SK-N-MC (cell line): ENCODE measurements around the gene CCDC17.

Experiments used
- DNase-seq: peaks from one replicate; pipeline ENCODE4 v3.0.0-alpha.2; 2011; ENCODE audit warnings: low read depth, low spot score
- H3K27ac ChIP-seq: fragments of 200-600 bp; sonication (generic); 2 replicates; pipeline ENCODE4 v1.5.1; 2016; ENCODE audit warnings: mixed run types
- H3K36me3 ChIP-seq: fragments of 200-600 bp; sonication (generic); 2 replicates; pipeline ENCODE4 v1.6.1; 2017; ENCODE audit warnings: antibody characterized with exemption, low read length, mixed read lengths; ENCODE audit not compliant: insufficient read depth
- H3K4me3 ChIP-seq: fragments of 200-600 bp; sonication (generic); 2 replicates; pipeline ENCODE4 v1.5.1; 2016
- H3K9ac ChIP-seq: fragments of 200-600 bp; sonication (generic); 2 replicates; pipeline ENCODE4 v1.8.0; 2017; ENCODE audit warnings: mixed run types, mixed read lengths; ENCODE audit not compliant: insufficient read length
- H3K9me3 ChIP-seq: fragments of 200-600 bp; sonication (generic); 2 replicates; pipeline ENCODE4 v1.6.1; 2017; ENCODE audit warnings: low read depth, mild to moderate bottlenecking, antibody characterized with exemption, low read length, moderate library complexity, mixed read lengths
- EZH2 ChIP-seq: fragments of 200-600 bp; sonication (generic); IDR thresholded peaks from one replicate; pipeline ENCODE4 v1.6.1; 2017; ENCODE audit warnings: antibody characterized with exemption
- FOXP2 ChIP-seq: optimal IDR thresholded peaks from 2 replicates; pipeline ENCODE3; 2011; ENCODE audit warnings: mild to moderate bottlenecking, moderate library complexity; ENCODE audit not compliant: insufficient read depth; ENCODE audit errors: extremely low read length, control extremely low read depth
- POLR2AphosphoS5 ChIP-seq: IDR thresholded peaks from 2 replicates; pipeline ENCODE4 v1.6.1; 2012; ENCODE audit warnings: mild to moderate bottlenecking, low read depth, low read length, borderline replicate concordance

Gene CCDC17

DNA sequence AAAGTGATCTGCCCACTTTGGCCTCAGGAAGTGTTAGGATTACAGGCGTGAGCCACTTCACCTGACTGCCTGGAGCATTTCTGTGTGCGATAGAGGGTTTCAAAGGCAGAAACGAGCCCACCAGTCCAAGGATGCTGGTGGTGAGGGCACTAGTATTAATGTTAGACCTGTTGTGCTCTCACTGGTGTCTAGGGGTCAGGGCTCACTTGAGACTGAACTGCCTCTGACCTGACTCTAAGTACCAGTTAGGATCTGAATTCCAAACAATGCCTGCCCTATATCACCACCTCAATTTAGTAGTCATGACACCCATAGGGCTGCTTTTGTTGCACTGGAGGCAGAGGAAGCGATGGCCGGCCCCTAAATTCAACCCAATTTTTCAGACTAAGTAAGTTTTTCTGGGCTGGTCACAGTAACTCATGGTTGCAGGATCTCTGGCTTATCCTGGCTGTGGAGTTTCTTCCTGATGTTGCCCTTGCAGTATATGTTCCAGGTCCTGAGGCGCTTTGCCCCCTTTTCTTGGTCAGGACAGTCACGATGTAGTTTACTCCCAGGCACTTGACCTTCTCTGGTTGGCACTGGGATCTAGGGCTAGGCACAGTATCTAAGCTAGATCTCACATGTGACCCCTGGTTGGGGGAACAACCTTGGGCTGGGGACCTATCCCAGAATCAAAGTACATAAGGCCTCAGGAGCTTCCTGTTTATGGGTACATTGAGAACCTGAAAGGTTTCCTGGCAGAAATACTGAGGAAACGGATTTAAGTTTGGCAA lies 4.5 kb downstream of the CCDC17 start:
- Histone ChIP-seq H3K9me3 (no peaks in the 10 kb centered on the region), H3K9ac (no peak overlapping the region), H3K36me3 (peaks cover 42% of the 10 kb centered on the region), H3K27ac (peak overlapping the region; percentile 63; the same call in 1 of the 2 replicates), H3K4me3 (no peak overlapping the region)
- DNase-seq, result no peak
- TF ChIP-seq POLR2AphosphoS5, result no peak
- no peak for TF ChIP-seq FOXP2
- no peak for TF ChIP-seq EZH2

DNA sequence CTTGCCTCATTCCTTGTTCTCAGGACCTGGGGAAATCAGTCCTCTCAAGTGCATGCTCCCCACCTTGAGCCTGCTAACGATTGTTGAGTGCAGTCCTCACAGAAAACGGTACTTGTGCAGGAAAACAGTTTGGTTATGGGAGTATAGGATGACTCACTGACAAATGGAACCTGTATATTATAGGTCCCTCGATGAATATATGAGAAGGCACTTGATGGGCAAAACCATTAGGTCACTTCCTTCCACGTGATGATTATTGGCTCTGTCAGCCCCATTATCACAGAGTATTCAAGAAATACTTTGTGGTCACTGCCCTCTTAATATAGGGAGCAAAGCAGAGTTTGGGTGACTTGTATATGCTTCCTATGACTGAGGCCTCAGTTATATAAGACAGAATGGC lies 6.2 kb downstream of the CCDC17 start:
- TF ChIP-seq POLR2AphosphoS5 (0 out of 2 replicates have a peak, but pooled peaks have one; percentile 11), EZH2 (no peak)
- DNase-seq, result no peak
- H3K9me3 ChIP-seq, result no peaks in the 10 kb centered on the region
- H3K4me3 ChIP-seq, result no peak overlapping the region
- peaks cover 59% of the 10 kb centered on the region for H3K36me3 ChIP-seq
- no peak overlapping the region for H3K9ac ChIP-seq
- H3K27ac ChIP-seq, result 0 out of 2 replicates have a peak overlapping the region, but pooled peaks have one; percentile 21

- no peak for DNase-seq
These were observed 8.0 kb downstream of the CCDC17 start for GRCh38 chr1:45615885-45616284.

GRCh38 chr1:45612941-45613579 lies 10.8 kb downstream of the CCDC17 start:
- Histone ChIP-seq H3K4me3 (no peak overlapping the region), H3K9me3 (no peaks in the 10 kb centered on the region), H3K27ac (0 out of 2 replicates have a peak overlapping the region, but pooled peaks have one; percentile 10), H3K9ac (no peak overlapping the region), H3K36me3 (peaks cover 98% of the 10 kb centered on the region)
- no peak for DNase-seq
- TF ChIP-seq FOXP2 (no peak), POLR2AphosphoS5 (no peak), EZH2 (no peak)

More at GRCh38 chr1:45615885-45616284, 8.0 kb downstream of the CCDC17 start:
- Histone ChIP-seq H3K4me3 (no peak overlapping the region), H3K36me3 (peaks cover 75% of the 10 kb centered on the region), H3K9me3 (no peaks in the 10 kb centered on the region), H3K27ac (no peak overlapping the region), H3K9ac (no peak overlapping the region)
- no peak for TF ChIP-seq FOXP2
- no peak for TF ChIP-seq EZH2
- no peak for TF ChIP-seq POLR2AphosphoS5

DNA sequence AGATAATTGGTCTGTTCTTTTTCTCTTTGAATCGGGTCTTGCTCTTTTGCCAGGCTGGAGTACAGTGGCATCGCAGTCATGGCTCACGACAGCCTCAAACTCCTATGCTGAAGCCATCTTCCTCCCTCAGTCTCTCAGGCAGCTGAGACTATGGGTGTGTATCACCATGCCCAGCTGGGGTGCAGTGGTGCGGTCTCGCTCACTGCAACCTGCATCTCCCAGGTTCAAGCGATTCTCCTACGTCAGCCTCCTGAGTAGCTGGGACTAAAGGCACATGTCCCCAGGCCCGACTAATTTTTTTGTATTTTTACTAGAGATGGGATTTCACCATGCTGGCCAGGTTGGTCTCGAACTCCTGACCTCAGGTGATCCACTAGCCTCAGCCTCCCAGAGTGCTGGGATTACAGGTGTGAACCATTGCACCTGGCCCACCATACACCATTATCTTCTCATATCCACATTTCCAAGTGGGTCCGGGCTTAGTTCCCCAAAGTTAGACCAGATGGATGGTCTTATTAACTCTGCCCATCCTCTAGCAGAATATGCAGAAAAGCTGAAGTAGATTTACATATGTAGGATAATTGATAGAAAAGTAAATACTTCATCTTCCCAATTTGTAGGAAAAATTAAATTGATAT lies 13.1 kb downstream of the CCDC17 start:
- no peak for DNase-seq
- H3K9ac ChIP-seq, result no peak overlapping the region
- no peaks in the 10 kb centered on the region for H3K9me3 ChIP-seq
- no peak overlapping the region for H3K27ac ChIP-seq
- H3K36me3 ChIP-seq, result peaks cover 98% of the 10 kb centered on the region
- no peak overlapping the region for H3K4me3 ChIP-seq
- TF ChIP-seq FOXP2, result no peak
- no peak for TF ChIP-seq POLR2AphosphoS5
- TF ChIP-seq EZH2, result no peak

- TF ChIP-seq EZH2 (no peak), POLR2AphosphoS5 (no peak), FOXP2 (no peak)
These were observed 15.4 kb downstream of the CCDC17 start for GRCh38 chr1:45608175-45609156.

GRCh38 chr1:45607404-45608074 lies 16.3 kb downstream of the CCDC17 start:
- DNase-seq, result no peak
- Histone ChIP-seq H3K4me3 (no peak overlapping the region), H3K9ac (no peak overlapping the region), H3K27ac (no peak overlapping the region), H3K36me3 (peaks cover 98% of the 10 kb centered on the region), H3K9me3 (no peaks in the 10 kb centered on the region)
- TF ChIP-seq EZH2, result no peak

More at GRCh38 chr1:45608175-45609156, 15.4 kb downstream of the CCDC17 start:
- Histone ChIP-seq H3K27ac (0 out of 2 replicates have a peak overlapping the region, but pooled peaks have one; percentile 29), H3K9ac (no peak overlapping the region), H3K9me3 (no peaks in the 10 kb centered on the region), H3K4me3 (no peak overlapping the region), H3K36me3 (peaks cover 98% of the 10 kb centered on the region)
- no peak for DNase-seq
